K562 (cell line): Measurements from ENCODE around the gene DSTYK. TPM values are rescaled to one million over a fixed set of nuclear protein-coding genes. Genes with fewer than 3 reads are reported as not detected.
A peak's percentile ranks its signal among the peaks of the same experiment; 100 is the strongest.

ENCODE experiments used
- ATAC-seq: fragments of 200-7000 bp; cut with Tn5 transposase; 3 replicates; pipeline ENCODE4 v1.9.1; 2020; ENCODE audit warnings: moderate library complexity
- BruUV-seq: library from RNA; stranded (reverse); fragments of 400-500 nt; replicated peaks from 2 replicates; lab custom pipeline; 2021; lab: Mats Ljungman, UMichigan
- CTCF ChIA-PET: fragments of 300-600 bp; formaldehyde crosslinking; extraction: SDS; loops from one replicate; lab custom pipeline; 2021; ENCODE audit warnings: low intra/inter-chr PET ratio; lab: Yijun Ruan, JAX
- POLR2A ChIA-PET: fragments of 300-600, 350-650 bp; sonication (Branson Sonifier 250); formaldehyde crosslinking; extraction: SDS; loops from one replicate; lab custom pipeline; 2021; ENCODE audit warnings: antibody characterized with exemption, inconsistent platforms; lab: Yijun Ruan, JAX
- DNase-seq, 4 experiments: peaks; one replicate each; pipeline versions ENCODE4 v3.0.0 to v3.0.0-alpha.2; 2011 to 2018; ENCODE audit warnings: low spot score in 3 of 4, mixed read lengths in 3 of 4; ENCODE audit errors: extremely low read depth in 1 of 4
- FAIRE-seq: peaks from 2 replicates; lab custom pipeline; 2011; peaks lifted over from hg19 to GRCh38; lab: Jason Lieb, UNC
- H2AFZ ChIP-seq: 2 replicates; pipeline ENCODE4 v1.6.0; 2011; ENCODE audit warnings: low read depth, low read length, control low read depth, inconsistent platforms
- H3K27ac ChIP-seq: fragments of 200-600 bp; 3 replicates; pipeline ENCODE4 v1.8.0; 2011; ENCODE audit warnings: low read depth, mild to moderate bottlenecking, control low read depth, inconsistent platforms, low read length, moderate library complexity, mixed read lengths; ENCODE audit errors: extremely low read depth
- H3K27me3 ChIP-seq, 2 experiments: fragments of 300-600 bp in 1 of 2; 2 replicates in 1 of 2; 3 replicates in 1 of 2; pipeline versions ENCODE4 v1.6.0 to v1.8.0; 2011; ENCODE audit warnings: inconsistent platforms in 2 of 2, low read length in 2 of 2, mild to moderate bottlenecking in 1 of 2, mixed read lengths in 1 of 2, moderate library complexity in 1 of 2; ENCODE audit not compliant: control insufficient read depth in 2 of 2, insufficient read depth in 2 of 2
- H3K36me3 ChIP-seq: fragments of 300-600 bp; 3 replicates; pipeline ENCODE4 v1.8.0; 2011; ENCODE audit warnings: mild to moderate bottlenecking, low read length, inconsistent platforms; ENCODE audit not compliant: control insufficient read depth, insufficient read depth
- H3K4me1 ChIP-seq, 2 experiments: fragments of 200-600 bp in 1 of 2; replicated peaks in 1 of 2; 2 replicates in 1 of 2; 3 replicates in 1 of 2; pipeline versions ENCODE4 v1.5.1 to v1.8.0; 2011; ENCODE audit warnings: inconsistent platforms in 2 of 2, low read length in 2 of 2, mild to moderate bottlenecking in 1 of 2, mixed read lengths in 1 of 2, moderate library complexity in 1 of 2; ENCODE audit not compliant: control insufficient read depth in 2 of 2, insufficient read depth in 2 of 2
- H3K4me2 ChIP-seq: 2 replicates; pipeline ENCODE4 v1.6.1; 2011; ENCODE audit warnings: low read length, control low read depth, inconsistent platforms, mixed read lengths; ENCODE audit not compliant: insufficient read depth
- H3K4me3 ChIP-seq: fragments of 200-600 bp; sonication (generic), shearing (Covaris generic); 2 replicates; pipeline ENCODE4 v1.5.1; 2016; ENCODE audit warnings: control low read depth, inconsistent platforms
- H3K79me2 ChIP-seq: fragments of 200-600 bp; 3 replicates; pipeline ENCODE4 v1.8.0; 2011; ENCODE audit warnings: low read length, inconsistent platforms; ENCODE audit not compliant: control insufficient read depth, insufficient read depth
- H3K9ac ChIP-seq, 2 experiments: 2 replicates each; pipeline versions ENCODE4 v1.6.0 to v1.6.1; 2011; ENCODE audit warnings: low read depth in 2 of 2, low read length in 2 of 2, control low read depth in 1 of 2, inconsistent platforms in 1 of 2, mild to moderate bottlenecking in 1 of 2, mixed read lengths in 1 of 2; ENCODE audit not compliant: insufficient read depth in 1 of 2
- H3K9me1 ChIP-seq: one replicate; pipeline ENCODE4 v1.6.0; 2011; ENCODE audit warnings: inconsistent platforms, mild to moderate bottlenecking, low read length, moderate library complexity; ENCODE audit not compliant: control insufficient read depth, insufficient read depth
- H3K9me3 ChIP-seq: replicated peaks from 2 replicates; pipeline ENCODE4 v1.5.1; 2011; ENCODE audit warnings: low read depth, low read length, inconsistent platforms; ENCODE audit not compliant: control insufficient read depth, insufficient read depth
- H4K20me1 ChIP-seq: replicated peaks from 2 replicates; pipeline ENCODE4 v1.6.1; 2011; ENCODE audit warnings: low read length, inconsistent platforms, mixed read lengths; ENCODE audit not compliant: control insufficient read depth, insufficient read depth
- KDM1A ChIP-seq, 2 experiments: fragments of 450-650 bp; IDR thresholded peaks; 2 replicates each; pipeline ENCODE4 v1.6.1; 2016; ENCODE audit warnings: mild to moderate bottlenecking in 2 of 2
- ZNF184 ChIP-seq: sonication (generic); formaldehyde crosslinking; IDR thresholded peaks from 2 replicates; pipeline ENCODE4 v1.5.0; 2020; ENCODE audit warnings: missing genetic modification reagents
- WGBS: fragments of 100-300 bp; shearing (Covaris generic); methylation state at CpG from one replicate; pipeline ENCODE4 v1.1.6; 2016; ENCODE audit warnings: low coverage, mixed read lengths; ENCODE audit not compliant: insufficient coverage; ENCODE audit errors: missing lambda C conversion rate; 5-methylcytosine and 5-hydroxymethylcytosine counted together
- in situ Hi-C: fragments of 300-500 bp; cut with MboI; formaldehyde crosslinking; loops from 4 replicates; pipeline ENCODE4 v1.15.0; 2018; ENCODE audit warnings: inconsistent platforms, mixed read lengths
- intact Hi-C: fragments of 100-400 bp; cut with micrococcal nuclease; formaldehyde crosslinking; loops from 2 replicates; pipeline ENCODE4 v1.14.2; 2022
- polyA plus RNA-seq, 8 experiments: library from polyadenylated mRNA; depleted of rRNA in 4 of 8; stranded (reverse) in 5 of 8; unstranded in 3 of 8; fragments of >200 nt; fragmentation: Nextera tagmentation in 2 of 8; fragmentation: Illumina TruSeq in 1 of 8; extraction: Ambion mirVana in 2 of 8; extraction: Trizol in 1 of 8; gene quantifications; 2 replicates each; pipeline versions ENCODE4 v1.2.1 to v1.2.3, GENCODE V29; 2011 to 2014; ENCODE audit warnings: inconsistent platforms in 1 of 8, missing spikeins in 1 of 8
- total RNA-seq, 7 experiments: library from RNA; depleted of rRNA in 6 of 7; stranded (reverse); fragments of >200 nt in 6 of 7; fragmentation: Illumina TruSeq in 2 of 7; extraction: Trizol in 2 of 7; gene quantifications; 2 replicates each; pipeline versions ENCODE4 v1.2.1 to v1.2.3, GENCODE V29; 2011 to 2021; ENCODE audit warnings: low replicate concordance in 1 of 7
- TF ChIP-seq, protein P1 (sequence below): sonication (generic); formaldehyde crosslinking; IDR thresholded peaks from 2 replicates; pipeline ENCODE4 v1.8.1; 2023; ENCODE audit warnings: mild to moderate bottlenecking, missing genetic modification reagents
- TF ChIP-seq, protein P2 (sequence below): sonication (generic); formaldehyde crosslinking; IDR thresholded peaks from 2 replicates; pipeline ENCODE4 v1.8.0; 2022; ENCODE audit warnings: mild to moderate bottlenecking, low read depth, missing genetic modification reagents
- TF ChIP-seq, protein P3 (sequence below): fragments of 450-650 bp; IDR thresholded peaks from 2 replicates; pipeline ENCODE4 v1.7.1; 2018; ENCODE audit warnings: mild to moderate bottlenecking, low read depth; ENCODE audit not compliant: partially characterized antibody

Gene DSTYK
- total and polyA plus RNA-seq, 9 of the 15 experiments (the other 6 are each of a cell fraction or from before 2014, with no cell fraction given): 4.2 to 7.1 (median 6.2) TPM

DNA sequence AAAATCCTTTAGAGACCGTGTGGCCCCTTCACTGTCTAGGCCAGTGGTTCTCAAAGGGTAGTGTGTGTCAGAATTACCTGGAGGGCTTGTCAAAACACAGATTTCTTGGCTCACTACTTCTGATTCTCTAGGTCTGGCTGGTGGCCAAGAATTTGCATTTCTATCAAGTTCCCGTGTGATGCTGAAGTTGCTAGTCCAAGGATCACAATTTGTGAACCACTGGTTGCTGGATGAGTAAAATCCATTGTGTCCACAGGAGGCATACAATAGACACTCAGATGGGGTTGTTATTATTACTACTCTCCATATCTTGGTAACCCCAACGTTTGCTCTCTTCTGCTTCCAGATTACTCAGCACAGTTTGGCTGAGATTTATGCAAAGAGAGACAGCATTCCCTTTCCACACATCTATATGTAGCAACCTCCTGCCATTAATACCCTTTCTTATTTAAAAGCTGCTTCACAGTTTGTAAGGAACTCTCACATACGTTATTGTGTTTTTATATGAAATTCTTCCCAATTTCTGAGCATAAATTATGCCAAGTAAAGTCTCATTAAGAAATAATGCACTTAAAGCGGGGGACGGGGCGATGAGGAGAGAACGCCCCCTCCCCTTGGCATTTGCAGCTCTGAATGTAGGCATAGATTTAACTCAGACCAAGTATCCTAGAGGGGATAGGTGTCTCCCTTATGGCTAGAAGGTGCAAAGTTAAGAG, 15.5 kb upstream of the DSTYK start (continued):
- TF ChIP-seq, protein P1, sequence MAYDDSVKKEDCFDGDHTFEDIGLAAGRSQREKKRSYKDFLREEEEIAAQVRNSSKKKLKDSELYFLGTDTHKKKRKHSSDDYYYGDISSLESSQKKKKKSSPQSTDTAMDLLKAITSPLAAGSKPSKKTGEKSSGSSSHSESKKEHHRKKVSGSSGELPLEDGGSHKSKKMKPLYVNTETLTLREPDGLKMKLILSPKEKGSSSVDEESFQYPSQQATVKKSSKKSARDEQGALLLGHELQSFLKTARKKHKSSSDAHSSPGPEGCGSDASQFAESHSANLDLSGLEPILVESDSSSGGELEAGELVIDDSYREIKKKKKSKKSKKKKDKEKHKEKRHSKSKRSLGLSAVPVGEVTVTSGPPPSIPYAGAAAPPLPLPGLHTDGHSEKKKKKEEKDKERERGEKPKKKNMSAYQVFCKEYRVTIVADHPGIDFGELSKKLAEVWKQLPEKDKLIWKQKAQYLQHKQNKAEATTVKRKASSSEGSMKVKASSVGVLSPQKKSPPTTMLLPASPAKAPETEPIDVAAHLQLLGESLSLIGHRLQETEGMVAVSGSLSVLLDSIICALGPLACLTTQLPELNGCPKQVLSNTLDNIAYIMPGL: no peak
- TF ChIP-seq ZNF184 (CRISPR knock-in tag) (no peak), KDM1A (IDR thresholded peaks at IDR 0.05) (peak; percentile 91 to 92; a peak in 3 of 4 replicates)

DNA sequence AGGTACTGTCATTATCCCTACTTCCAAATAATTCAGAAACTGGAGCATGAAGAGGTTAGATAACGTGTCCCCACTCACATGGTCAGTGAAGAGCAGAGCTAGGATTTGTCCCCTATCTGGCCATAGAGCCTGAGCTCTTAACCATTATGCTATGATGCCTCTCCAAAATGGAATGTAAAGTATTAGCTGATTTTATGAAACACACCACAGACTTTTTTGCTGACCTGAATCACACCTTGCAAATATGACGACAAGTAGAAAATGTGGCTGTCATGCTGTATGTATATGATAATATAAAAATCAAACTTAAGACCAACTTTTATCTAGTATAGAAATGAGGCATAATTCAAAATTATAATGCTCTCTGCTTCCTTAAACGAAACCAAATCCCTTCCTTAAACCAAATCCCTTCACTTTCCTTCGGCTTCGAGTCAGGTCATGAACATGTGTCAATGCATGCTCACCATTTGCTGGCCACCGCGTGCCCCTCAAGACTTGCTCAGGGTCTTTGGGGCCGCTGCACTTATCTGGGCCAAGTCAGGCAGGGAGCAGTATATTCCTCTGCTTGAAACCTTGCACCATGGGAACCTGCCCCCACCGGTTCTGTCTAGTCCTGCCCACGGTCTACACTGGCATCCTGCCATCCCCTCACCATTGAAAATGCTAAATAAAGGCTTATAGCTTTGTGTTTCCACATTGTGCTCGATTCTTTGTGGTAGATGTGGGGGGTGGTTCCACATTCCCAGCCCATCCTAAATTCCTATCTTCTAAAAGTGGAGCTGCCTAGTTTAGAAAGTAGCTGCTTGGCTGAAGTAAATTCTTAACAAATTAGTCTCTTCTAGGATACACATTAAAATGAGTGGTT, 14.6 kb upstream of the DSTYK start:
- FAIRE-seq (no peak), DNase-seq (no peak), ATAC-seq (no peak)
- H3K4me2 ChIP-seq: no peak overlapping the region
- H4K20me1 ChIP-seq: no peaks in the 10 kb centered on the region; the same call in 1 of the 2 replicates
- ChIA-PET CTCF (no interaction called here), POLR2A (interaction anchor here (0.7 to 0.8 kb wide), 3 partner anchors 8 to 10 kb away, joined by 3 read pairs; no protein-coding TSS in a partner anchor)
- H2AFZ ChIP-seq: no peak overlapping the region
- in situ Hi-C loops: no loop called here
- no peaks in the 10 kb centered on the region for H3K36me3 ChIP-seq
- no peak overlapping the region for H3K27ac ChIP-seq
- peaks cover 27 to 29% of the 10 kb centered on the region in 2 experiments for H3K4me1 ChIP-seq
- H3K9me1 ChIP-seq: no peaks in the 10 kb centered on the region
- intact Hi-C loops: no loop called here
- 23% methylated on average over 11 of the region's 11 CpGs for WGBS
- no TSS peak for BruUV-seq
- H3K79me2 ChIP-seq: no peaks in the 10 kb centered on the region
- H3K4me3 ChIP-seq: no peak overlapping the region
- no peaks in the 10 kb centered on the region for H3K9me3 ChIP-seq
- H3K9ac ChIP-seq: no peak overlapping the region
- H3K27me3 ChIP-seq: peaks cover 3 to 13% of the 10 kb centered on the region in 2 experiments; a peak in 4 of 5 replicates
- TF ChIP-seq, protein P2, sequence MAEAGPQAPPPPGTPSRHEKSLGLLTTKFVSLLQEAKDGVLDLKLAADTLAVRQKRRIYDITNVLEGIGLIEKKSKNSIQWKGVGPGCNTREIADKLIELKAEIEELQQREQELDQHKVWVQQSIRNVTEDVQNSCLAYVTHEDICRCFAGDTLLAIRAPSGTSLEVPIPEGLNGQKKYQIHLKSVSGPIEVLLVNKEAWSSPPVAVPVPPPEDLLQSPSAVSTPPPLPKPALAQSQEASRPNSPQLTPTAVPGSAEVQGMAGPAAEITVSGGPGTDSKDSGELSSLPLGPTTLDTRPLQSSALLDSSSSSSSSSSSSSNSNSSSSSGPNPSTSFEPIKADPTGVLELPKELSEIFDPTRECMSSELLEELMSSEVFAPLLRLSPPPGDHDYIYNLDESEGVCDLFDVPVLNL (CRISPR knock-in tag): 0 out of 2 replicates have a peak, but pooled peaks have one; percentile 14
- TF ChIP-seq, protein P3, sequence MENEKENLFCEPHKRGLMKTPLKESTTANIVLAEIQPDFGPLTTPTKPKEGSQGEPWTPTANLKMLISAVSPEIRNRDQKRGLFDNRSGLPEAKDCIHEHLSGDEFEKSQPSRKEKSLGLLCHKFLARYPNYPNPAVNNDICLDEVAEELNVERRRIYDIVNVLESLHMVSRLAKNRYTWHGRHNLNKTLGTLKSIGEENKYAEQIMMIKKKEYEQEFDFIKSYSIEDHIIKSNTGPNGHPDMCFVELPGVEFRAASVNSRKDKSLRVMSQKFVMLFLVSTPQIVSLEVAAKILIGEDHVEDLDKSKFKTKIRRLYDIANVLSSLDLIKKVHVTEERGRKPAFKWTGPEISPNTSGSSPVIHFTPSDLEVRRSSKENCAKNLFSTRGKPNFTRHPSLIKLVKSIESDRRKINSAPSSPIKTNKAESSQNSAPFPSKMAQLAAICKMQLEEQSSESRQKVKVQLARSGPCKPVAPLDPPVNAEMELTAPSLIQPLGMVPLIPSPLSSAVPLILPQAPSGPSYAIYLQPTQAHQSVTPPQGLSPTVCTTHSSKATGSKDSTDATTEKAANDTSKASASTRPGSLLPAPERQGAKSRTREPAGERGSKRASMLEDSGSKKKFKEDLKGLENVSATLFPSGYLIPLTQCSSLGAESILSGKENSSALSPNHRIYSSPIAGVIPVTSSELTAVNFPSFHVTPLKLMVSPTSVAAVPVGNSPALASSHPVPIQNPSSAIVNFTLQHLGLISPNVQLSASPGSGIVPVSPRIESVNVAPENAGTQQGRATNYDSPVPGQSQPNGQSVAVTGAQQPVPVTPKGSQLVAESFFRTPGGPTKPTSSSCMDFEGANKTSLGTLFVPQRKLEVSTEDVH: no peak
